IMR-90 (cell line): Measurements from ENCODE around the gene PAX2. TPM values are rescaled to one million over a fixed set of nuclear protein-coding genes. Genes with fewer than 3 reads are reported as not detected.

Experiments
- ATAC-seq: fragments of 200-7000 bp; cut with Tn5 transposase; 2 replicates; pipeline ENCODE4 v1.9.1; 2020; ENCODE audit warnings: low read depth, mild to moderate bottlenecking, moderate library complexity
- BruUV-seq: library from RNA; stranded (reverse); fragments of 400-500 nt; replicated peaks from 2 replicates; lab custom pipeline; 2021; lab: Mats Ljungman, UMichigan
- CTCF ChIA-PET: fragments of 300-600 bp; formaldehyde crosslinking; extraction: SDS; loops from one replicate; lab custom pipeline; 2021; ENCODE audit warnings: antibody characterized with exemption; lab: Yijun Ruan, JAX
- POLR2A ChIA-PET: fragments of 300-600 bp; sonication (Branson Sonifier 250); formaldehyde crosslinking; loops from one replicate; lab custom pipeline; 2022; ENCODE audit warnings: antibody characterized with exemption; ENCODE audit not compliant: unreplicated experiment; lab: Charles Lee
- DNase-seq: peaks from one replicate; pipeline ENCODE4 v3.0.0; 2013
- H2AFZ ChIP-seq: replicated peaks from 2 replicates; pipeline ENCODE3; 2013; ENCODE audit warnings: low read length, mild to moderate bottlenecking; ENCODE audit not compliant: poor library complexity
- H2AK5ac ChIP-seq: 2 replicates; pipeline ENCODE4 v1.6.1; 2013; ENCODE audit warnings: low read depth, low read length, inconsistent platforms
- H2AK9ac ChIP-seq: replicated peaks from 2 replicates; pipeline ENCODE3; 2013; ENCODE audit warnings: mild to moderate bottlenecking, low read depth, low read length, moderate library complexity; ENCODE audit not compliant: poor library complexity
- H2BK120ac ChIP-seq: 2 replicates; pipeline ENCODE4 v1.6.1; 2013; ENCODE audit warnings: low read depth, low read length, inconsistent platforms
- H2BK15ac ChIP-seq: 3 replicates; pipeline ENCODE4 v1.6.1; 2013; ENCODE audit warnings: low read depth, low read length, inconsistent platforms
- H2BK20ac ChIP-seq: 2 replicates; pipeline ENCODE4 v1.6.1; 2013; ENCODE audit warnings: low read depth, mild to moderate bottlenecking, inconsistent platforms, low read length, moderate library complexity
- H2BK5ac ChIP-seq: 2 replicates; pipeline ENCODE4 v1.6.1; 2013; ENCODE audit warnings: mild to moderate bottlenecking, low read depth, low read length, inconsistent platforms; ENCODE audit not compliant: poor library complexity, severe bottlenecking
- H3K14ac ChIP-seq: replicated peaks from 2 replicates; pipeline ENCODE4 v1.6.1; 2013; ENCODE audit warnings: low read depth, low read length, inconsistent platforms
- H3K18ac ChIP-seq: 2 replicates; pipeline ENCODE4 v1.6.1; 2013; ENCODE audit warnings: low read depth, low read length, control low read depth
- H3K23ac ChIP-seq: 2 replicates; pipeline ENCODE4 v1.6.1; 2013; ENCODE audit warnings: low read depth, low read length, inconsistent platforms
- H3K27ac ChIP-seq: 2 replicates; pipeline ENCODE4 v1.5.1; 2013; ENCODE audit warnings: mild to moderate bottlenecking, control low read depth, low read length; ENCODE audit not compliant: insufficient read depth
- H3K27me3 ChIP-seq: 2 replicates; pipeline ENCODE4 v1.6.1; 2013; ENCODE audit warnings: low read length; ENCODE audit not compliant: control insufficient read depth, insufficient read depth
- H3K36me3 ChIP-seq: 2 replicates; pipeline ENCODE4 v1.6.1; 2013; ENCODE audit warnings: low read length, mixed read lengths; ENCODE audit not compliant: control insufficient read depth, insufficient read depth
- H3K4ac ChIP-seq: 2 replicates; pipeline ENCODE4 v1.6.1; 2013; ENCODE audit warnings: low read depth, low read length, inconsistent platforms
- H3K4me1 ChIP-seq: 2 replicates; pipeline ENCODE4 v1.6.1; 2013; ENCODE audit warnings: low read length, mixed read lengths; ENCODE audit not compliant: control insufficient read depth, insufficient read depth
- H3K4me2 ChIP-seq: 2 replicates; pipeline ENCODE4 v1.6.1; 2013; ENCODE audit warnings: low read depth, mild to moderate bottlenecking, control low read depth, low read length, moderate library complexity
- H3K4me3 ChIP-seq: 2 replicates; pipeline ENCODE4 v1.5.1; 2013; ENCODE audit warnings: low read depth, mild to moderate bottlenecking, control low read depth, low read length, moderate library complexity; ENCODE audit not compliant: insufficient read depth
- H3K56ac ChIP-seq: 2 replicates; pipeline ENCODE4 v1.6.1; 2013; ENCODE audit warnings: low read length, inconsistent platforms; ENCODE audit not compliant: insufficient read depth; ENCODE audit errors: extremely low read depth
- H3K79me1 ChIP-seq, 2 experiments: 2 replicates each; pipeline ENCODE4 v1.6.1; 2013; ENCODE audit warnings: low read length in 2 of 2, inconsistent platforms in 1 of 2, low read depth in 1 of 2
- H3K9ac ChIP-seq: 2 replicates; pipeline ENCODE4 v1.6.1; 2013; ENCODE audit warnings: low read depth, low read length, control low read depth
- H3K9me1 ChIP-seq: 2 replicates; pipeline ENCODE4 v1.6.1; 2013; ENCODE audit warnings: low read length, inconsistent platforms; ENCODE audit not compliant: insufficient read depth
- H3K9me3 ChIP-seq: 2 replicates; pipeline ENCODE4 v1.6.1; 2013; ENCODE audit warnings: low read length; ENCODE audit not compliant: control insufficient read depth, insufficient read depth
- H4K20me1 ChIP-seq: 2 replicates; pipeline ENCODE4 v1.6.1; 2013; ENCODE audit warnings: low read length, inconsistent platforms; ENCODE audit not compliant: insufficient read depth
- H4K5ac ChIP-seq: 2 replicates; pipeline ENCODE4 v1.6.1; 2013; ENCODE audit warnings: mild to moderate bottlenecking, low read depth, low read length, control low read depth
- H4K8ac ChIP-seq, 2 experiments: 2 replicates each; pipeline ENCODE4 v1.6.1; 2013; ENCODE audit warnings: low read depth in 2 of 2, low read length in 2 of 2, control low read depth in 1 of 2, inconsistent platforms in 1 of 2
- H4K91ac ChIP-seq: 2 replicates; pipeline ENCODE4 v1.6.1; 2013; ENCODE audit warnings: low read depth, low read length, inconsistent platforms; ENCODE audit not compliant: insufficient read depth
- BHLHE40 ChIP-seq: fragments of 150-350 bp; IDR thresholded peaks from 2 replicates; pipeline ENCODE4 v1.6.1; 2016; ENCODE audit warnings: mild to moderate bottlenecking, low read depth, low read length
- CEBPB ChIP-seq: IDR thresholded peaks from 2 replicates; pipeline ENCODE4 v1.6.1; 2012; ENCODE audit warnings: low read depth, low read length, improper control_type of control experiment
- CHD1 ChIP-seq: IDR thresholded peaks from 2 replicates; pipeline ENCODE4 v1.6.1; 2012; ENCODE audit warnings: low read depth, low read length, improper control_type of control experiment
- FOS ChIP-seq: fragments of 150-350 bp; IDR thresholded peaks from 2 replicates; pipeline ENCODE4 v1.6.1; 2016; ENCODE audit warnings: low read depth, low read length
- MAZ ChIP-seq: IDR thresholded peaks from 2 replicates; pipeline ENCODE4 v1.6.1; 2012; ENCODE audit warnings: low read depth, mild to moderate bottlenecking, low read length, improper control_type of control experiment, moderate library complexity, borderline replicate concordance
- MXI1 ChIP-seq: IDR thresholded peaks from 2 replicates; pipeline ENCODE4 v1.6.1; 2012; ENCODE audit warnings: low read depth, mild to moderate bottlenecking, low read length, moderate library complexity, borderline replicate concordance
- NFE2L2 ChIP-seq: fragments of 150-350 bp; IDR thresholded peaks from 2 replicates; pipeline ENCODE4 v1.6.1; 2016; ENCODE audit warnings: low read depth, mild to moderate bottlenecking, low read length
- POLR2A ChIP-seq: IDR thresholded peaks from 2 replicates; pipeline ENCODE4 v1.6.1; 2012; ENCODE audit warnings: mild to moderate bottlenecking, low read depth, low read length
- RAD21 ChIP-seq: IDR thresholded peaks from 2 replicates; pipeline ENCODE4 v1.6.1; 2012; ENCODE audit warnings: low read length, improper control_type of control experiment
- RCOR1 ChIP-seq: IDR thresholded peaks from 2 replicates; pipeline ENCODE4 v1.6.1; 2012; ENCODE audit warnings: mild to moderate bottlenecking, low read length, improper control_type of control experiment; ENCODE audit not compliant: insufficient replicate concordance
- RFX5 ChIP-seq: IDR thresholded peaks from 2 replicates; pipeline ENCODE4 v1.8.0; 2012; ENCODE audit warnings: low read depth, mild to moderate bottlenecking, low read length, moderate library complexity
- SMC3 ChIP-seq: fragments of 150-350 bp; IDR thresholded peaks from 2 replicates; pipeline ENCODE4 v1.6.1; 2016; ENCODE audit warnings: low read depth, mild to moderate bottlenecking, antibody characterized with exemption, low read length, moderate library complexity
- WGBS, 2 experiments: methylation state at CpG; one replicate each; pipeline versions ENCODE4 v1.1.5 to v1.1.7; 2013; ENCODE audit warnings: missing lambda C conversion rate in 2 of 2; ENCODE audit not compliant: insufficient read length in 1 of 2; ENCODE audit errors: extremely low coverage in 2 of 2; 5-methylcytosine and 5-hydroxymethylcytosine counted together
- dilution Hi-C: fragments of 300-500 bp; cut with HindIII; formaldehyde crosslinking; loops from one replicate; pipeline ENCODE4 v1.14.3; 2018; ENCODE audit warnings: low sequenced_read_pairs; ENCODE audit not compliant: unreplicated experiment
- in situ Hi-C: fragments of 300-500 bp; cut with MboI; formaldehyde crosslinking; loops from 3 replicates; pipeline ENCODE4 v1.14.3; 2019; ENCODE audit warnings: low sequenced_read_pairs, inconsistent platforms, mixed read lengths
- intact Hi-C: fragments of 100-400 bp; cut with micrococcal nuclease; formaldehyde crosslinking; loops from 2 replicates; pipeline ENCODE4 v1.10.0; 2022
- polyA plus RNA-seq, 3 experiments: library from polyadenylated mRNA; depleted of rRNA; stranded (reverse); fragments of >200 nt; gene quantifications; 2 replicates each; pipeline ENCODE4 v1.2.3, GENCODE V29; 2012; ENCODE audit warnings: low replicate concordance in 1 of 3
- total RNA-seq: library from RNA; depleted of rRNA; stranded (reverse); fragments of >200 nt; gene quantifications from 2 replicates; pipeline ENCODE4 v1.2.3, GENCODE V29; 2012
- TF ChIP-seq, protein P1 (sequence below): fragments of 150-350 bp; IDR thresholded peaks from 2 replicates; pipeline ENCODE4 v1.6.1; 2017; ENCODE audit warnings: mild to moderate bottlenecking, antibody characterized with exemption, low read length, low read depth
- TF ChIP-seq, protein P2 (sequence below): fragments of 150-350 bp; IDR thresholded peaks from 2 replicates; pipeline ENCODE4 v1.6.1; 2016; ENCODE audit warnings: low read depth, mild to moderate bottlenecking, low read length, moderate library complexity, borderline replicate concordance
- TF ChIP-seq, protein P3 (sequence below): conservative IDR thresholded peaks from 2 replicates; pipeline ENCODE4 v1.5.1; 2012; ENCODE audit warnings: mild to moderate bottlenecking, low read depth, low read length, improper control_type of control experiment

PAX2 gene
- total and polyA plus RNA-seq, 2 of the 4 experiments (the other 2 are of a cell fraction): not detected

DNA sequence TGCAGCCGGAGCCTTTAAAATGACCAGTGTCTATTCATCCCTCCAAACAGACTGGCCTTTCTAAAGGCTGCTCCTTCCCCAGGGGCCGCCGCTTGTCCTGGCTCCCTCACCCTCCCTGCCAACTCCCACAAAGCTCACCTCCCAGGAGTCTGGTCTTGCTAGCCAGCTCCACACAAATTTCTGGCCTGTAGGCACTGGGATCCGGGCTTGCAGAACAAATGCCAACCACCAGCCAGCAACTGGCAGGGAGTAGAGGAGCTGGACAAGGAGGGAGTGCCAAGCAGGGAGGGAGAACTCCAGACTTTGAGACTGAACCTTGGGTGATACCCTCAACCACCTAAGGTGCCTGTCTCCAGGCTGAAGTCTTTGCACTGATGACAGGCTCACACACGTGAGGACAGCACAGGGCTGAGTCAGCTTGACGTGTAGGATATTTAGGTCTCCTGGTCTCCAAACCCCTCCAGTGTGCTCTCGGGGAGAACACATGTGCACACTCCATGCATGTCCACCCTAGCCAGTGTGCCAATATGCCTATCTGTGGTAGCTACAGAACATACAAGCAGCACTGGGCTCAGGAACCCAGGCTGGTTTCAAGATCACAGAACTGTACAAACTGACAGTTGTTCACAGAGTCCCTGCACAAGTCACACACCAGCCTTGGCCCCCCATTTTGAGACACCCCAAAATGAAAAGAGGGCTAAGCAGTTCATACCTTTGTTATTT, 6.0 kb downstream of the PAX2 start:
- WGBS, 2 experiments: 68% methylated on average over 4 of the region's 7 CpGs; no CpG with 5 or more reads in 1 of the 2 experiments

More for the DNA sequence above, 6.0 kb downstream of the PAX2 start:
- DNase-seq (no peak), ATAC-seq (no peak)
- Histone ChIP-seq H3K23ac (no peak overlapping the region), H3K14ac (no peak overlapping the region), H4K20me1 (no peaks in the 10 kb centered on the region), H3K18ac (no peak overlapping the region), H3K9me1 (no peaks in the 10 kb centered on the region), H3K4me1 (no peaks in the 10 kb centered on the region), H2BK15ac (no peak overlapping the region), H2BK120ac (no peak overlapping the region), H3K56ac (no peak overlapping the region), H3K27ac (no peak overlapping the region), H3K9ac (no peak overlapping the region), H2BK20ac (no peak overlapping the region), H3K79me1 (no peaks in the 10 kb centered on the region), H4K5ac (no peak overlapping the region), H4K8ac (no peak overlapping the region), H3K4me3 (no peak overlapping the region), H4K91ac (no peak overlapping the region), H3K4ac (no peak overlapping the region), H3K36me3 (no peaks in the 10 kb centered on the region), H2BK5ac (no peak overlapping the region), H3K27me3 (peaks cover 90% of the 10 kb centered on the region), H3K9me3 (no peaks in the 10 kb centered on the region; the same call in 1 of the 2 replicates), H2AK9ac (no peak overlapping the region), H2AFZ (no peak overlapping the region), H3K4me2 (no peak overlapping the region), H2AK5ac (no peak overlapping the region)
- intact Hi-C loops: no loop called here
- dilution Hi-C loops: no loop called here
- TF ChIP-seq FOS: no peak
- TF ChIP-seq, protein P1, sequence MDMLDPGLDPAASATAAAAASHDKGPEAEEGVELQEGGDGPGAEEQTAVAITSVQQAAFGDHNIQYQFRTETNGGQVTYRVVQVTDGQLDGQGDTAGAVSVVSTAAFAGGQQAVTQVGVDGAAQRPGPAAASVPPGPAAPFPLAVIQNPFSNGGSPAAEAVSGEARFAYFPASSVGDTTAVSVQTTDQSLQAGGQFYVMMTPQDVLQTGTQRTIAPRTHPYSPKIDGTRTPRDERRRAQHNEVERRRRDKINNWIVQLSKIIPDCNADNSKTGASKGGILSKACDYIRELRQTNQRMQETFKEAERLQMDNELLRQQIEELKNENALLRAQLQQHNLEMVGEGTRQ: no peak
- no peak for TF ChIP-seq POLR2A
- no peak for TF ChIP-seq RAD21
- TF ChIP-seq, protein P2, sequence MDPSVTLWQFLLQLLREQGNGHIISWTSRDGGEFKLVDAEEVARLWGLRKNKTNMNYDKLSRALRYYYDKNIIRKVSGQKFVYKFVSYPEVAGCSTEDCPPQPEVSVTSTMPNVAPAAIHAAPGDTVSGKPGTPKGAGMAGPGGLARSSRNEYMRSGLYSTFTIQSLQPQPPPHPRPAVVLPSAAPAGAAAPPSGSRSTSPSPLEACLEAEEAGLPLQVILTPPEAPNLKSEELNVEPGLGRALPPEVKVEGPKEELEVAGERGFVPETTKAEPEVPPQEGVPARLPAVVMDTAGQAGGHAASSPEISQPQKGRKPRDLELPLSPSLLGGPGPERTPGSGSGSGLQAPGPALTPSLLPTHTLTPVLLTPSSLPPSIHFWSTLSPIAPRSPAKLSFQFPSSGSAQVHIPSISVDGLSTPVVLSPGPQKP: no peak
- TF ChIP-seq, protein P3, sequence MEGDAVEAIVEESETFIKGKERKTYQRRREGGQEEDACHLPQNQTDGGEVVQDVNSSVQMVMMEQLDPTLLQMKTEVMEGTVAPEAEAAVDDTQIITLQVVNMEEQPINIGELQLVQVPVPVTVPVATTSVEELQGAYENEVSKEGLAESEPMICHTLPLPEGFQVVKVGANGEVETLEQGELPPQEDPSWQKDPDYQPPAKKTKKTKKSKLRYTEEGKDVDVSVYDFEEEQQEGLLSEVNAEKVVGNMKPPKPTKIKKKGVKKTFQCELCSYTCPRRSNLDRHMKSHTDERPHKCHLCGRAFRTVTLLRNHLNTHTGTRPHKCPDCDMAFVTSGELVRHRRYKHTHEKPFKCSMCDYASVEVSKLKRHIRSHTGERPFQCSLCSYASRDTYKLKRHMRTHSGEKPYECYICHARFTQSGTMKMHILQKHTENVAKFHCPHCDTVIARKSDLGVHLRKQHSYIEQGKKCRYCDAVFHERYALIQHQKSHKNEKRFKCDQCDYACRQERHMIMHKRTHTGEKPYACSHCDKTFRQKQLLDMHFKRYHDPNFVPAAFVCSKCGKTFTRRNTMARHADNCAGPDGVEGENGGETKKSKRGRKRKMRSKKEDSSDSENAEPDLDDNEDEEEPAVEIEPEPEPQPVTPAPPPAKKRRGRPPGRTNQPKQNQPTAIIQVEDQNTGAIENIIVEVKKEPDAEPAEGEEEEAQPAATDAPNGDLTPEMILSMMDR: no peak
- TF ChIP-seq BHLHE40: no peak
- TF ChIP-seq RCOR1: no peak
- no peak for TF ChIP-seq MAZ
- no peak for TF ChIP-seq NFE2L2
- TF ChIP-seq MXI1: no peak
- TF ChIP-seq CEBPB: no peak
- TF ChIP-seq SMC3: no peak
- no peak for TF ChIP-seq CHD1
- TF ChIP-seq RFX5: no peak
- ChIA-PET CTCF (no interaction called here), POLR2A (no interaction called here)
- BruUV-seq: no TSS peak
- in situ Hi-C loops: no loop called here
